IMR-90 (cell line): ENCODE measurements around the gene OR1F1. TPM values are rescaled to one million over a fixed set of nuclear protein-coding genes. Genes with fewer than 3 reads are reported as not detected.
"Not testable (repeated sequence)": the region's sequence is repeated elsewhere in the genome, so short reads cannot be mapped to it uniquely, and the experiment has no call there.

Source experiments
- ATAC-seq: fragments of 200-7000 bp; cut with Tn5 transposase; 2 replicates; pipeline ENCODE4 v1.9.1; 2020; ENCODE audit warnings: low read depth, mild to moderate bottlenecking, moderate library complexity
- BruUV-seq: library from RNA; stranded (reverse); fragments of 400-500 nt; replicated peaks from 2 replicates; lab custom pipeline; 2021; lab: Mats Ljungman, UMichigan
- CTCF ChIA-PET: fragments of 300-600 bp; formaldehyde crosslinking; extraction: SDS; loops from one replicate; lab custom pipeline; 2021; ENCODE audit warnings: antibody characterized with exemption; lab: Yijun Ruan, JAX
- POLR2A ChIA-PET: fragments of 300-600 bp; sonication (Branson Sonifier 250); formaldehyde crosslinking; loops from one replicate; lab custom pipeline; 2022; ENCODE audit warnings: antibody characterized with exemption; ENCODE audit not compliant: unreplicated experiment; lab: Charles Lee
- DNase-seq: peaks from one replicate; pipeline ENCODE4 v3.0.0; 2013
- H2AFZ ChIP-seq: replicated peaks from 2 replicates; pipeline ENCODE3; 2013; ENCODE audit warnings: low read length, mild to moderate bottlenecking; ENCODE audit not compliant: poor library complexity
- H2AK5ac ChIP-seq: 2 replicates; pipeline ENCODE4 v1.6.1; 2013; ENCODE audit warnings: low read depth, low read length, inconsistent platforms
- H2AK9ac ChIP-seq: replicated peaks from 2 replicates; pipeline ENCODE3; 2013; ENCODE audit warnings: mild to moderate bottlenecking, low read depth, low read length, moderate library complexity; ENCODE audit not compliant: poor library complexity
- H2BK120ac ChIP-seq: 2 replicates; pipeline ENCODE4 v1.6.1; 2013; ENCODE audit warnings: low read depth, low read length, inconsistent platforms
- H2BK15ac ChIP-seq: 3 replicates; pipeline ENCODE4 v1.6.1; 2013; ENCODE audit warnings: low read depth, low read length, inconsistent platforms
- H2BK20ac ChIP-seq: 2 replicates; pipeline ENCODE4 v1.6.1; 2013; ENCODE audit warnings: low read depth, mild to moderate bottlenecking, inconsistent platforms, low read length, moderate library complexity
- H2BK5ac ChIP-seq: 2 replicates; pipeline ENCODE4 v1.6.1; 2013; ENCODE audit warnings: mild to moderate bottlenecking, low read depth, low read length, inconsistent platforms; ENCODE audit not compliant: poor library complexity, severe bottlenecking
- H3K14ac ChIP-seq: replicated peaks from 2 replicates; pipeline ENCODE4 v1.6.1; 2013; ENCODE audit warnings: low read depth, low read length, inconsistent platforms
- H3K18ac ChIP-seq: 2 replicates; pipeline ENCODE4 v1.6.1; 2013; ENCODE audit warnings: low read depth, low read length, control low read depth
- H3K23ac ChIP-seq: 2 replicates; pipeline ENCODE4 v1.6.1; 2013; ENCODE audit warnings: low read depth, low read length, inconsistent platforms
- H3K27ac ChIP-seq: 2 replicates; pipeline ENCODE4 v1.5.1; 2013; ENCODE audit warnings: mild to moderate bottlenecking, control low read depth, low read length; ENCODE audit not compliant: insufficient read depth
- H3K27me3 ChIP-seq: 2 replicates; pipeline ENCODE4 v1.6.1; 2013; ENCODE audit warnings: low read length; ENCODE audit not compliant: control insufficient read depth, insufficient read depth
- H3K36me3 ChIP-seq: 2 replicates; pipeline ENCODE4 v1.6.1; 2013; ENCODE audit warnings: low read length, mixed read lengths; ENCODE audit not compliant: control insufficient read depth, insufficient read depth
- H3K4ac ChIP-seq: 2 replicates; pipeline ENCODE4 v1.6.1; 2013; ENCODE audit warnings: low read depth, low read length, inconsistent platforms
- H3K4me1 ChIP-seq: 2 replicates; pipeline ENCODE4 v1.6.1; 2013; ENCODE audit warnings: low read length, mixed read lengths; ENCODE audit not compliant: control insufficient read depth, insufficient read depth
- H3K4me2 ChIP-seq: 2 replicates; pipeline ENCODE4 v1.6.1; 2013; ENCODE audit warnings: low read depth, mild to moderate bottlenecking, control low read depth, low read length, moderate library complexity
- H3K4me3 ChIP-seq: 2 replicates; pipeline ENCODE4 v1.5.1; 2013; ENCODE audit warnings: low read depth, mild to moderate bottlenecking, control low read depth, low read length, moderate library complexity; ENCODE audit not compliant: insufficient read depth
- H3K56ac ChIP-seq: 2 replicates; pipeline ENCODE4 v1.6.1; 2013; ENCODE audit warnings: low read length, inconsistent platforms; ENCODE audit not compliant: insufficient read depth; ENCODE audit errors: extremely low read depth
- H3K79me1 ChIP-seq, 2 experiments: 2 replicates each; pipeline ENCODE4 v1.6.1; 2013; ENCODE audit warnings: low read length in 2 of 2, inconsistent platforms in 1 of 2, low read depth in 1 of 2
- H3K9ac ChIP-seq: 2 replicates; pipeline ENCODE4 v1.6.1; 2013; ENCODE audit warnings: low read depth, low read length, control low read depth
- H3K9me1 ChIP-seq: 2 replicates; pipeline ENCODE4 v1.6.1; 2013; ENCODE audit warnings: low read length, inconsistent platforms; ENCODE audit not compliant: insufficient read depth
- H3K9me3 ChIP-seq: 2 replicates; pipeline ENCODE4 v1.6.1; 2013; ENCODE audit warnings: low read length; ENCODE audit not compliant: control insufficient read depth, insufficient read depth
- H4K20me1 ChIP-seq: 2 replicates; pipeline ENCODE4 v1.6.1; 2013; ENCODE audit warnings: low read length, inconsistent platforms; ENCODE audit not compliant: insufficient read depth
- H4K5ac ChIP-seq: 2 replicates; pipeline ENCODE4 v1.6.1; 2013; ENCODE audit warnings: mild to moderate bottlenecking, low read depth, low read length, control low read depth
- H4K8ac ChIP-seq, 2 experiments: 2 replicates each; pipeline ENCODE4 v1.6.1; 2013; ENCODE audit warnings: low read depth in 2 of 2, low read length in 2 of 2, control low read depth in 1 of 2, inconsistent platforms in 1 of 2
- H4K91ac ChIP-seq: 2 replicates; pipeline ENCODE4 v1.6.1; 2013; ENCODE audit warnings: low read depth, low read length, inconsistent platforms; ENCODE audit not compliant: insufficient read depth
- MAFK ChIP-seq: IDR thresholded peaks from 2 replicates; pipeline ENCODE4 v1.6.1; 2012; ENCODE audit warnings: low read depth, low read length, improper control_type of control experiment
- POLR2A ChIP-seq: IDR thresholded peaks from 2 replicates; pipeline ENCODE4 v1.6.1; 2012; ENCODE audit warnings: mild to moderate bottlenecking, low read depth, low read length
- WGBS, 2 experiments: methylation state at CpG; one replicate each; pipeline versions ENCODE4 v1.1.5 to v1.1.7; 2013; ENCODE audit warnings: missing lambda C conversion rate in 2 of 2; ENCODE audit not compliant: insufficient read length in 1 of 2; ENCODE audit errors: extremely low coverage in 2 of 2; 5-methylcytosine and 5-hydroxymethylcytosine counted together
- dilution Hi-C: fragments of 300-500 bp; cut with HindIII; formaldehyde crosslinking; loops from one replicate; pipeline ENCODE4 v1.14.3; 2018; ENCODE audit warnings: low sequenced_read_pairs; ENCODE audit not compliant: unreplicated experiment
- in situ Hi-C: fragments of 300-500 bp; cut with MboI; formaldehyde crosslinking; loops from 3 replicates; pipeline ENCODE4 v1.14.3; 2019; ENCODE audit warnings: low sequenced_read_pairs, inconsistent platforms, mixed read lengths
- intact Hi-C: fragments of 100-400 bp; cut with micrococcal nuclease; formaldehyde crosslinking; loops from 2 replicates; pipeline ENCODE4 v1.10.0; 2022
- polyA plus RNA-seq, 3 experiments: library from polyadenylated mRNA; depleted of rRNA; stranded (reverse); fragments of >200 nt; gene quantifications; 2 replicates each; pipeline ENCODE4 v1.2.3, GENCODE V29; 2012; ENCODE audit warnings: low replicate concordance in 1 of 3
- total RNA-seq: library from RNA; depleted of rRNA; stranded (reverse); fragments of >200 nt; gene quantifications from 2 replicates; pipeline ENCODE4 v1.2.3, GENCODE V29; 2012

OR1F1 gene
- total and polyA plus RNA-seq, 2 of the 4 experiments (the other 2 are of a cell fraction): 0.12 TPM; not detected in 1

- Histone ChIP-seq H2BK20ac (no peak overlapping the region), H3K27ac (no peak overlapping the region), H3K4me1 (no peaks in the 10 kb centered on the region), H2AK5ac (no peak overlapping the region), H4K20me1 (0 out of 2 replicates have a peak, but pooled peaks cover 4% of the 10 kb centered on the region), H3K9me3 (no peaks in the 10 kb centered on the region), H3K14ac (no peak overlapping the region), H3K27me3 (peaks cover 26% of the 10 kb centered on the region), H3K36me3 (no peaks in the 10 kb centered on the region), H3K56ac (no peak overlapping the region), H3K23ac (no peak overlapping the region), H2BK15ac (no peak overlapping the region), H3K18ac (no peak overlapping the region), H3K9me1 (no peaks in the 10 kb centered on the region), H3K4me3 (no peak overlapping the region), H4K91ac (no peak overlapping the region), H2AFZ (no peak overlapping the region), H3K4me2 (no peak overlapping the region), H2BK120ac (no peak overlapping the region), H4K8ac (no peak overlapping the region), H3K79me1 (no peaks in the 10 kb centered on the region), H3K4ac (no peak overlapping the region), H2AK9ac (no peak overlapping the region), H4K5ac (no peak overlapping the region), H3K9ac (no peak overlapping the region), H2BK5ac (no peak overlapping the region)
- no TSS peak for BruUV-seq
- dilution Hi-C loops (no loop called here), intact Hi-C loops (loop anchor here (1.0 to 2.0 kb wide), 3 partner anchors 14 to 107 kb away; partner anchors contain the start of gene ZNF213), in situ Hi-C loops (no loop called here)
- no peak for ATAC-seq
- no peak for TF ChIP-seq MAFK
- no peak for TF ChIP-seq POLR2A
- ChIA-PET CTCF (interaction anchor here (0.6 to 0.9 kb wide), 2 partner anchors 16 to 37 kb away, joined by 3 read pairs; no protein-coding TSS in a partner anchor), POLR2A (no interaction called here)
- DNase-seq: no peak
- no CpG with 5 or more reads among the region's 1 CpG for WGBS, 2 experiments
Measured at GRCh38 chr16:3166505-3166886, 21.5 kb upstream of the OR1F1 start.

- H2BK15ac ChIP-seq, ATAC-seq, H3K27ac ChIP-seq, H3K9me1 ChIP-seq, intact Hi-C loops, H2AFZ ChIP-seq, H3K4me1 ChIP-seq, H3K4me3 ChIP-seq, H3K56ac ChIP-seq, H3K9ac ChIP-seq, H4K8ac ChIP-seq, H3K36me3 ChIP-seq, H2BK120ac ChIP-seq, POLR2A ChIA-PET, DNase-seq, H3K23ac ChIP-seq, H4K91ac ChIP-seq, H2AK9ac ChIP-seq, H4K5ac ChIP-seq, H4K20me1 ChIP-seq, H3K9me3 ChIP-seq, H3K4ac ChIP-seq, H2AK5ac ChIP-seq, H3K79me1 ChIP-seq, dilution Hi-C loops, BruUV-seq, H2BK20ac ChIP-seq, H2BK5ac ChIP-seq, H3K18ac ChIP-seq, in situ Hi-C loops, H3K14ac ChIP-seq, H3K4me2 ChIP-seq: not testable (repeated sequence)
- no CpG with 5 or more reads among the region's 7 CpGs for WGBS, 2 experiments
- H3K27me3 ChIP-seq: peaks cover 36% of the 10 kb centered on the region
- CTCF ChIA-PET: interaction anchor here (2.2 kb wide), 1 partner anchor 39 kb away, joined by 7 read pairs; no protein-coding TSS in a partner anchor
Measured at GRCh38 chr16:3168729-3169128, 19.3 kb upstream of the OR1F1 start.
